GM21737 (cell line): ENCODE data around the gene COL4A3.

ENCODE experiments used
- ATAC-seq: cut with Tn5 transposase; IDR thresholded peaks from one replicate; pipeline ENCODE4 v1.9.1; 2021; ENCODE audit warnings: mild to moderate bottlenecking, moderate library complexity; ENCODE audit not compliant: unreplicated experiment

Gene COL4A3

GRCh38 chr2:227163998-227164762, at the start of gene COL4A3, which contains the start of gene COL4A4:
Gene COL4A3, plus strand, starts transcription at chr2:227164624. Its CDS starts 103 bp downstream, at chr2:227164727.
Gene COL4A4, minus strand, starts transcription at chr2:227164205. Its CDS starts 16,722 bp downstream, at chr2:227147483.
- peak; percentile 61 for ATAC-seq

GRCh38 chr2:227115761-227116160, 48.7 kb upstream of the COL4A3 start:
- no peak for ATAC-seq

- no peak for ATAC-seq
Measured at GRCh38 chr2:227117027-227117426, 47.4 kb upstream of the COL4A3 start.

GRCh38 chr2:227117852-227118251, 46.6 kb upstream of the COL4A3 start:
- no peak for ATAC-seq

GRCh38 chr2:227118353-227118752, 46.1 kb upstream of the COL4A3 start:
- ATAC-seq, result no peak

GRCh38 chr2:227123697-227124096, 40.7 kb upstream of the COL4A3 start:
- ATAC-seq, result no peak

- ATAC-seq, result no peak
Measured at GRCh38 chr2:227124811-227125210, 39.6 kb upstream of the COL4A3 start.

GRCh38 chr2:227125506-227125905, 38.9 kb upstream of the COL4A3 start:
- no peak for ATAC-seq

GRCh38 chr2:227127201-227127600, 37.2 kb upstream of the COL4A3 start:
- no peak for ATAC-seq

GRCh38 chr2:227130636-227131035, 33.8 kb upstream of the COL4A3 start:
- ATAC-seq, result no peak

GRCh38 chr2:227132986-227133385, 31.4 kb upstream of the COL4A3 start:
- ATAC-seq, result no peak

- ATAC-seq, result no peak
Measured at GRCh38 chr2:227134591-227134990, 29.8 kb upstream of the COL4A3 start.

GRCh38 chr2:227141301-227141700, 23.1 kb upstream of the COL4A3 start:
- ATAC-seq, result no peak

GRCh38 chr2:227143895-227144294, 20.5 kb upstream of the COL4A3 start:
- ATAC-seq, result no peak

GRCh38 chr2:227146456-227146855, 18.0 kb upstream of the COL4A3 start:
- no peak for ATAC-seq

- ATAC-seq, result no peak
Measured at GRCh38 chr2:227147023-227147422, 17.4 kb upstream of the COL4A3 start.

- no peak for ATAC-seq
Measured at GRCh38 chr2:227148106-227148505, 16.3 kb upstream of the COL4A3 start.

- ATAC-seq, result no peak
Measured at GRCh38 chr2:227150222-227150936, 14.0 kb upstream of the COL4A3 start.

GRCh38 chr2:227152093-227152766, 12.2 kb upstream of the COL4A3 start:
- no peak for ATAC-seq

GRCh38 chr2:227153307-227153706, 11.1 kb upstream of the COL4A3 start:
- no peak for ATAC-seq

- no peak for ATAC-seq
Measured at GRCh38 chr2:227153758-227154486, 10.5 kb upstream of the COL4A3 start.
